NB4 (cell line): Measurements from ENCODE around the gene GLOD4.
A peak's percentile ranks its signal among the peaks of the same experiment; 100 is the strongest.
"Not testable (repeated sequence)": the region's sequence is repeated elsewhere in the genome, so short reads cannot be mapped to it uniquely, and the experiment has no call there.

Source experiments
- DNase-seq: peaks from one replicate; pipeline ENCODE4 v3.0.0; 2010; ENCODE audit warnings: low read depth
- H3K4me3 ChIP-seq: one replicate; pipeline ENCODE4 v1.5.1; 2011; ENCODE audit warnings: mild to moderate bottlenecking, low read depth, low read length, moderate library complexity
- CTCF ChIP-seq: IDR thresholded peaks from one replicate; pipeline ENCODE4 v1.5.1; 2012; ENCODE audit warnings: low read depth, low read length
- MAX ChIP-seq: IDR thresholded peaks from 2 replicates; pipeline ENCODE4 v1.6.1; 2011; ENCODE audit warnings: low read depth, low read length
- MYC ChIP-seq: IDR thresholded peaks from 2 replicates; pipeline ENCODE4 v1.6.1; 2011; ENCODE audit warnings: low read depth, low read length
- POLR2A ChIP-seq: IDR thresholded peaks from 2 replicates; pipeline ENCODE4 v1.6.1; 2011; ENCODE audit warnings: mild to moderate bottlenecking; ENCODE audit not compliant: insufficient read length; ENCODE audit errors: extremely low read depth

Gene GLOD4

GRCh38 chr17:781805-782731, at the start of gene GLOD4, which contains the start of gene MRM3:
Gene GLOD4 (minus strand): TSS chr17:782280. CDS start chr17:782255, 25 bp downstream.
Gene MRM3 (plus strand): TSS chr17:782353. CDS start chr17:782379, 26 bp downstream.
- peak; percentile 85 for DNase-seq
- TF ChIP-seq MAX = peak; percentile 82
- TF ChIP-seq MYC = peak; percentile 89
- no peak for TF ChIP-seq POLR2A
- no peak for TF ChIP-seq CTCF
- H3K4me3 ChIP-seq = peak within 1 kb of the TSS; percentile 97

GRCh38 chr17:830950-831349, 48.9 kb upstream of the GLOD4 start:
- TF ChIP-seq POLR2A = no peak
- no peak for DNase-seq
- no peak overlapping the region for H3K4me3 ChIP-seq

GRCh38 chr17:830381-830780, 48.3 kb upstream of the GLOD4 start:
- H3K4me3 ChIP-seq = no peak overlapping the region
- no peak for DNase-seq
- TF ChIP-seq MYC = no peak
- TF ChIP-seq MAX = no peak
- TF ChIP-seq POLR2A = no peak
- TF ChIP-seq CTCF = no peak

GRCh38 chr17:829614-830013, 47.5 kb upstream of the GLOD4 start:
- not testable (repeated sequence) for H3K4me3 ChIP-seq, DNase-seq

- no peak for DNase-seq
- TF ChIP-seq MAX (no peak), MYC (no peak), POLR2A (no peak), CTCF (no peak)
- no peak overlapping the region for H3K4me3 ChIP-seq
These were observed 46.7 kb upstream of the GLOD4 start for GRCh38 chr17:828761-829160.

- DNase-seq = no peak
- H3K4me3 ChIP-seq = no peak overlapping the region
- TF ChIP-seq MAX = no peak
- TF ChIP-seq MYC = no peak
- TF ChIP-seq POLR2A = no peak
- TF ChIP-seq CTCF = no peak
These were observed 44.7 kb upstream of the GLOD4 start for GRCh38 chr17:826778-827177.

- TF ChIP-seq MAX (no peak), MYC (no peak), POLR2A (no peak), CTCF (no peak)
- no peak overlapping the region for H3K4me3 ChIP-seq
- DNase-seq = no peak
These were observed 43.1 kb upstream of the GLOD4 start for GRCh38 chr17:825216-825615.
